ENCODE data around the gene TENM4.

TENM4 gene

GRCh38 chr11:79227767-79228755 lies 212.8 kb downstream of the TENM4 start:
- TF ChIP-seq, protein P1, sequence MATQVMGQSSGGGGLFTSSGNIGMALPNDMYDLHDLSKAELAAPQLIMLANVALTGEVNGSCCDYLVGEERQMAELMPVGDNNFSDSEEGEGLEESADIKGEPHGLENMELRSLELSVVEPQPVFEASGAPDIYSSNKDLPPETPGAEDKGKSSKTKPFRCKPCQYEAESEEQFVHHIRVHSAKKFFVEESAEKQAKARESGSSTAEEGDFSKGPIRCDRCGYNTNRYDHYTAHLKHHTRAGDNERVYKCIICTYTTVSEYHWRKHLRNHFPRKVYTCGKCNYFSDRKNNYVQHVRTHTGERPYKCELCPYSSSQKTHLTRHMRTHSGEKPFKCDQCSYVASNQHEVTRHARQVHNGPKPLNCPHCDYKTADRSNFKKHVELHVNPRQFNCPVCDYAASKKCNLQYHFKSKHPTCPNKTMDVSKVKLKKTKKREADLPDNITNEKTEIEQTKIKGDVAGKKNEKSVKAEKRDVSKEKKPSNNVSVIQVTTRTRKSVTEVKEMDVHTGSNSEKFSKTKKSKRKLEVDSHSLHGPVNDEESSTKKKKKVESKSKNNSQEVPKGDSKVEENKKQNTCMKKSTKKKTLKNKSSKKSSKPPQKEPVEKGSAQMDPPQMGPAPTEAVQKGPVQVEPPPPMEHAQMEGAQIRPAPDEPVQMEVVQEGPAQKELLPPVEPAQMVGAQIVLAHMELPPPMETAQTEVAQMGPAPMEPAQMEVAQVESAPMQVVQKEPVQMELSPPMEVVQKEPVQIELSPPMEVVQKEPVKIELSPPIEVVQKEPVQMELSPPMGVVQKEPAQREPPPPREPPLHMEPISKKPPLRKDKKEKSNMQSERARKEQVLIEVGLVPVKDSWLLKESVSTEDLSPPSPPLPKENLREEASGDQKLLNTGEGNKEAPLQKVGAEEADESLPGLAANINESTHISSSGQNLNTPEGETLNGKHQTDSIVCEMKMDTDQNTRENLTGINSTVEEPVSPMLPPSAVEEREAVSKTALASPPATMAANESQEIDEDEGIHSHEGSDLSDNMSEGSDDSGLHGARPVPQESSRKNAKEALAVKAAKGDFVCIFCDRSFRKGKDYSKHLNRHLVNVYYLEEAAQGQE (IDR thresholded peaks at IDR 0.05; ENCODE audit: insufficient read depth in 1 of 2, low read depth in 2 of 2, low read length in 2 of 2): no peak
- TF ChIP-seq TAF1 (IDR thresholded peaks at IDR 0.05; ENCODE audit: borderline replicate concordance, insufficient read depth, low read length): no peak
- TF ChIP-seq POLR2AphosphoS5 (IDR thresholded peaks at IDR 0.05; ENCODE audit: low read depth, low read length): no peak
- TF ChIP-seq SIN3A (IDR thresholded peaks at IDR 0.05; ENCODE audit: borderline replicate concordance, insufficient read depth, low read length): no peak
- no peak for TF ChIP-seq FOXP2 (optimal IDR thresholded peaks at IDR 0.05; ENCODE audit: borderline replicate concordance, extremely low read depth, extremely low read length, insufficient read depth)

- TF ChIP-seq SIN3A (IDR thresholded peaks at IDR 0.05; ENCODE audit: borderline replicate concordance, insufficient read depth, low read length): no peak
- TF ChIP-seq TAF1 (IDR thresholded peaks at IDR 0.05; ENCODE audit: borderline replicate concordance, insufficient read depth, low read length): no peak
- TF ChIP-seq POLR2AphosphoS5 (IDR thresholded peaks at IDR 0.05; ENCODE audit: low read depth, low read length): no peak
- TF ChIP-seq, protein P1 (IDR thresholded peaks at IDR 0.05; ENCODE audit: insufficient read depth in 1 of 2, low read depth in 2 of 2, low read length in 2 of 2): no peak
- no peak for TF ChIP-seq FOXP2 (optimal IDR thresholded peaks at IDR 0.05; ENCODE audit: borderline replicate concordance, extremely low read depth, extremely low read length, insufficient read depth)
Measured at GRCh38 chr11:79227308-79227707, 213.5 kb downstream of the TENM4 start.

GRCh38 chr11:79226126-79226525 lies 214.7 kb downstream of the TENM4 start:
- TF ChIP-seq TAF1 (IDR thresholded peaks at IDR 0.05; ENCODE audit: borderline replicate concordance, insufficient read depth, low read length): no peak
- TF ChIP-seq, protein P1 (IDR thresholded peaks at IDR 0.05; ENCODE audit: insufficient read depth in 1 of 2, low read depth in 2 of 2, low read length in 2 of 2): no peak

DNA sequence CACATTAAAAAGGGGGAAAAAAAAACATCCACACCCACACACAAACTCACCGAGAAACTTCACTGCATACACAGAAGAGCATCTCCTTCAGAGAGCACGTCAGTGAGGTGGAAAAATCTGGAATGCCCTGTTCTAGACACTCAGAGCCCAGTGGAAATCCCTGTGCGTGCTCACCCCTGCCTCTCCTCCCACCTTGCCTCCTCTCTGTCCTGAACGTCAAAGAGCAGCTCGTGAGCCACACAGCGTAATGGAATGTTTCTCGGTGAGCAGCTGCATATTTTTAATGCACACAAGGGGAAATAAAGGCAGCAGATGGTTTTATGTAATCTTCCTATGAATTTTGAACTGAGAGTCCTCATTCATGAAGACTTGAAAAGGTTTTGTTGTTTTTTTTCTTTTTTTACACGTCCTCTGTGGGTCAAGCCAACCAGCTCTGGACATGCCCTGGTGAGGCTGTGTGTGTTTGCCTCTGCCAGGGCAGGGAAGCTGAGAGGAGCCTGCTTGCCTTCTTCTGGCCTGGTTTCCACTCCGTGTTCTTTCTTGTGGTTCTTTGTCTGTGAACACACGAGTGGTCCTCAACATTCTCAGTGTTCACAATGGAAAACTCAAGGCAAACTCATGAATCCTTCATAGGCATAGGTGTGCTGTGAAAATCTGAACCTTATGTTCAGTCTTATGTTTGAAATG lies 219.2 kb downstream of the TENM4 start:
- TF ChIP-seq TAF1 (IDR thresholded peaks at IDR 0.05; ENCODE audit: borderline replicate concordance, insufficient read depth, low read length) (no peak), SIN3A (IDR thresholded peaks at IDR 0.05; ENCODE audit: borderline replicate concordance, insufficient read depth, low read length) (no peak), POLR2AphosphoS5 (IDR thresholded peaks at IDR 0.05; ENCODE audit: low read depth, low read length) (no peak), FOXP2 (optimal IDR thresholded peaks at IDR 0.05; ENCODE audit: borderline replicate concordance, extremely low read depth, extremely low read length, insufficient read depth) (no peak)
- TF ChIP-seq, protein P1 (IDR thresholded peaks at IDR 0.05; ENCODE audit: insufficient read depth in 1 of 2, low read depth in 2 of 2, low read length in 2 of 2): no peak
